Stimulated activated naive CD8-positive, alpha-beta T cell treated with anti-CD3 and anti-CD28 coated beads, Interleukin-15, amount 100 ng/mL, for 72 hours (primary cell): ENCODE data around the gene KIF19.
"Not testable (repeated sequence)": the region's sequence is repeated elsewhere in the genome, so short reads cannot be mapped to it uniquely, and the experiment has no call there.

Experiments
- ATAC-seq: fragments of 150-1000 bp; cut with Tn5 transposase; 2 replicates; pipeline ENCODE4 v1.10.0; 2021; ENCODE audit warnings: mild to moderate bottlenecking, moderate library complexity
- DNase-seq, 2 donors: peaks; one replicate each; pipeline ENCODE4 v3.0.0; 2021 to 2022
- H3K27ac Mint-ChIP-seq, 2 donors: one replicate each; pipeline ENCODE4 v1.8.0; 2022; ENCODE audit warnings: mild to moderate bottlenecking in 2 of 2, mixed read lengths in 2 of 2, moderate library complexity in 2 of 2
- H3K27me3 Mint-ChIP-seq: one replicate; pipeline ENCODE4 v1.8.0; 2022; ENCODE audit warnings: mixed read lengths
- H3K4me1 Mint-ChIP-seq: one replicate; pipeline ENCODE4 v1.8.0; 2022; ENCODE audit warnings: mild to moderate bottlenecking, mixed read lengths
- H3K4me3 Mint-ChIP-seq, 2 donors: one replicate each; pipeline ENCODE4 v1.8.0; 2022; ENCODE audit warnings: mild to moderate bottlenecking in 2 of 2, mixed read lengths in 2 of 2, moderate library complexity in 1 of 2
- H3K9me3 Mint-ChIP-seq, 2 donors: one replicate each; pipeline ENCODE4 v1.8.0; 2022; ENCODE audit warnings: mixed read lengths in 2 of 2

KIF19 gene, protein sequence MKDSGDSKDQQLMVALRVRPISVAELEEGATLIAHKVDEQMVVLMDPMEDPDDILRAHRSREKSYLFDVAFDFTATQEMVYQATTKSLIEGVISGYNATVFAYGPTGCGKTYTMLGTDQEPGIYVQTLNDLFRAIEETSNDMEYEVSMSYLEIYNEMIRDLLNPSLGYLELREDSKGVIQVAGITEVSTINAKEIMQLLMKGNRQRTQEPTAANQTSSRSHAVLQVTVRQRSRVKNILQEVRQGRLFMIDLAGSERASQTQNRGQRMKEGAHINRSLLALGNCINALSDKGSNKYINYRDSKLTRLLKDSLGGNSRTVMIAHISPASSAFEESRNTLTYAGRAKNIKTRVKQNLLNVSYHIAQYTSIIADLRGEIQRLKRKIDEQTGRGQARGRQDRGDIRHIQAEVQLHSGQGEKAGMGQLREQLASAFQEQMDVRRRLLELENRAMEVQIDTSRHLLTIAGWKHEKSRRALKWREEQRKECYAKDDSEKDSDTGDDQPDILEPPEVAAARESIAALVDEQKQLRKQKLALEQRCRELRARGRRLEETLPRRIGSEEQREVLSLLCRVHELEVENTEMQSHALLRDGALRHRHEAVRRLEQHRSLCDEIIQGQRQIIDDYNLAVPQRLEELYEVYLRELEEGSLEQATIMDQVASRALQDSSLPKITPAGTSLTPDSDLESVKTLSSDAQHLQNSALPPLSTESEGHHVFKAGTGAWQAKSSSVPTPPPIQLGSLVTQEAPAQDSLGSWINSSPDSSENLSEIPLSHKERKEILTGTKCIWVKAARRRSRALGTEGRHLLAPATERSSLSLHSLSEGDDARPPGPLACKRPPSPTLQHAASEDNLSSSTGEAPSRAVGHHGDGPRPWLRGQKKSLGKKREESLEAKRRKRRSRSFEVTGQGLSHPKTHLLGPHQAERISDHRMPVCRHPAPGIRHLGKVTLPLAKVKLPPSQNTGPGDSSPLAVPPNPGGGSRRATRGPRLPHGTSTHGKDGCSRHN

DNA sequence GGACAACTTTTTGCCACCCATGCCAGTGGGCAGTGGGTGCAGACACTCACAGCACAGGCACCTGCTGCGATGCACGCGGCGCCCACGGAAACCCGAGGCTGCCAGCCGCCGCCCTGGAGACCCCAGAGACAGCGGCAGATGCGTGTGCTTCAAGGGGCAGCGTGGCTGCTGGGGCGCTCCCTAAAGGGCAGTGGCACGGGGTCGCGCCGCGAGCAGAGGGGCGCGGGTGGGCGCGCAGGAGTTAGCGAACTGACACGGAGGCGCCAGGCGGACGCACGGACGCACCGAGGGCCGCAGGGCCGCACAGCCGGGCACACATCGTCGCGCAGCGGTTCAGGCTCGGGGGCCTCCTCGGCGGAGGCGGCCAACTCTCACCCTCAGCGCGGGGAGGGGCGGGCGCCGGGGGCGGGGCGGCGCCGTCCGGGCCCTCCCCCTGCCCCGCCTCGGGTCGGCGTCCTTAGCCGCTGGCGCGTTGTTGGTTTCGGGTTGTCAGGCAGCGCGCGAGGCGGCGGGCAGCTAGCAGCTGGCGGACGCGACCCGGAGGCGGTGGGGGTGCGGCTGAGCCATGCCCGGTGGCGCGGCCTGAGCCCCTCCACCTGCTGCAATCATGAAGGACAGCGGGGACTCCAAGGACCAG lies at the start of gene KIF19:
TSS of gene KIF19 (plus strand) at position 484 of the 637 bp plus-strand sequence. CDS start at position 608, 124 bp downstream.
- H3K4me1 Mint-ChIP-seq: peaks cover 21% of the 10 kb centered on the region
- ATAC-seq: peak; percentile 85
- peak within 1 kb of the TSS; percentile 31 to 50 for H3K4me3 Mint-ChIP-seq
- H3K9me3 Mint-ChIP-seq: no peaks in the 10 kb centered on the region
- DNase-seq: peak; percentile 48 to 56
- peaks cover 67% of the 10 kb centered on the region for H3K27me3 Mint-ChIP-seq
- H3K27ac Mint-ChIP-seq: no peak within 1 kb of the TSS

DNA sequence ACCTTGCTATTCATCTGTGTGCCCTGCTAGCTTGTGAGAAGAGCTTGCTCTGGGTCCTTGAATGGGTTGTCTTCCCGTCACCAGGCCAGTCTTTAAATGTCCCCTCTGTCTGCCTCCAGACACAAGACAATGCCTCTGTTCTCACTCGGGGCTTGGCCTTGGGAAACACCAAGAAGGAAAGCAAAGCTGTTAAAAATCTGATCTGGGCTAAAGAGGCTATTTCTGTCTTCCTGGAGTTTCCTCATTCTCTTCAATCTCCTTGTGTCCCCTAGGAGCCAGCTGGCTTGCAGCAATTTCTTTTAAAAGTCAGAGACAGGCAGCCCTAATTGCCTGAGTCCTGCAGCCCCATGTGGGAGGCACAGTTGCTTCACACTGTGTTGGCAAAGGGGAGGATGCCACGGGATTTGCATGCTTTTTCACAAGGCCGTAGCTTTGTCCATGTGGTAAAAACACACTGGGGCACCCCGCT lies 49.5 kb upstream of the KIF19 start:
- Mint-ChIP-seq H3K9me3 (no peaks in the 10 kb centered on the region), H3K4me1 (peaks cover 63% of the 10 kb centered on the region), H3K27ac (peak overlapping the region in 1 of 2 donors; percentile 71), H3K27me3 (peaks cover 32% of the 10 kb centered on the region), H3K4me3 (no peak overlapping the region)
- DNase-seq (no peak), ATAC-seq (no peak)

DNA sequence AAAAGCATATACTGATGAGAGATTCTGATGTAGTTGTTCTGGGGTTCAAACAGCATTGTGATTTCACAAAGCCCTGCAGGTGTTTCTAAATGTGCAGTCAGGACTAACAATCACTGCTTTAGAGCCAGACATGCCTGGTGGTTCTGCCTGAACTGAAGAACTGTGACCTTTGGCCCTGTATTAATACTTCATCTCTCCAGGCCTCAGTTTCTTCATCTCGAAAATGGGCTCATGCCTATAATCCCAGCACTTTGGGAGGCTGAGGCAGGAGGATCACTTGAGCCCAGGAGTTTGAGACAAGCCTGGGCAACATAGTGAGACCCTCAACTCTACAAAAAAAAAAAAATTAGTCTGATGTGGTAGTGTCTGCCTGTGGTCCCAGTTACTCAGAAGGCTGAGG lies 48.1 kb upstream of the KIF19 start:
- no peak for DNase-seq
- Mint-ChIP-seq H3K4me1 (peaks cover 73% of the 10 kb centered on the region), H3K9me3 (no peaks in the 10 kb centered on the region), H3K27ac (no peak overlapping the region), H3K27me3 (peaks cover 23% of the 10 kb centered on the region), H3K4me3 (no peak overlapping the region)
- no peak for ATAC-seq

DNA sequence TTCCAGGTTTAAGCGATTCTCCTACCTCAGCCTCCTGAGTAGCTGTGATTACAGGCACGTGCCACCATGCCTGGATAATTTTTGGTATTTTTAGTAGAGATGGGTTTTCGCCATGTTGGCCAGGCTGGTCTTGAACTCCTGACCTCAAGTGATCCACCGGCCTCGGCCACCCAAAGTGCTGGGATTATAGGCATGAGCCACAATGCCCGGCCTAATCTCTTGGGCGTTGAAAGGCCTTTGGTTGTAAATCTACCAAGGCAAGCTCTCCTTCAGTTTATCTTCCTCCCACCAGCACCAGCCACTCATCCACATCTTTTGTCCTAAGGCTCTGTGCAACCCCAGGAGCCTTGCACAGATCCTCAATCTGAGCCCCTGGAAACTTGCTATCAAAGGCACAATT lies 46.4 kb upstream of the KIF19 start:
- not testable (repeated sequence) for H3K27ac Mint-ChIP-seq, H3K4me3 Mint-ChIP-seq, H3K27me3 Mint-ChIP-seq, ATAC-seq, DNase-seq, H3K9me3 Mint-ChIP-seq
- peaks cover 63% of the 10 kb centered on the region for H3K4me1 Mint-ChIP-seq

DNA sequence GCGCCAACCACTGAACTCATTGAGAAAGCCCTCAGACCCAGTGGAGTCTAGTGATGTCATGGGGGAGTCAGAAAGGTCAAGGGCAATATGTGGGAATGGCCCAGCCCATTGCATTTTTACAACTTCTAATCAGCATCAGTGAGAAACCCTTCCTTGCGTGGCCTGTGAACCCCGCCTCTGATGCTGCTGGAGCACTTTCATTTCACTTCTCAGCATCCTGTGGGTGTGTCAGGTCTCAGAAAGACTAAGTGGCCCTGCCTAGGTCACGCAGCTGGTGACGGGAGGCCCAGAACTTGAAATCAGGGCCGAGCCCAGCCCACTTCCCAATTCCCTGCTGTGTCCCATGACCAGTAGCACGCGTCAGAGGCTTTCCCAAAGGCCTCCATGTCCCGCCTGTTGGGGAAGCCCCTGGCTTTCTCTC lies 45.9 kb upstream of the KIF19 start:
- H3K4me1 Mint-ChIP-seq: peaks cover 63% of the 10 kb centered on the region
- ATAC-seq: peak; percentile 67
- peak overlapping the region; percentile 39 to 41 for H3K4me3 Mint-ChIP-seq
- H3K9me3 Mint-ChIP-seq: no peaks in the 10 kb centered on the region
- peaks cover 1% of the 10 kb centered on the region for H3K27me3 Mint-ChIP-seq
- peak; percentile 39 to 62 for DNase-seq
- peak overlapping the region; percentile 69 to 74 for H3K27ac Mint-ChIP-seq

DNA sequence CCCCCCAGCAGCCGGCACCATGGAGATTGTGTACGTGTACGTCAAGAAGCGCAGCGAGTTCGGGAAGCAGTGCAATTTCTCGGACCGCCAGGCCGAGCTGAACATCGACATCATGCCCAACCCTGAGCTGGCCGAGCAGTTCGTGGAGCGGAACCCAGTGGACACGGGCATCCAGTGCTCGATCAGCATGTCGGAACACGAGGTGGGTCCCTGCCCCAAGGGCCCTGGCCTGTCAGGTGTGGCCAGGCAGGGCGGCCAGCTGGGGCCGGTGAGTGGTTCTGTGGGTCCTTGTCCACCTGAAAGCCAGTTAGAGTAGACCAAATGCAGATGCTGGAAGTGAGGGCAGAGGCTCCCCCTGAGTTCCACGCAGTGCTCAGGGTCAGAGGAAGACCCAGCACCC lies 44.2 kb upstream of the KIF19 start:
- Mint-ChIP-seq H3K27ac (no peak overlapping the region), H3K4me3 (no peak overlapping the region), H3K4me1 (peaks cover 60% of the 10 kb centered on the region), H3K27me3 (no peaks in the 10 kb centered on the region), H3K9me3 (no peaks in the 10 kb centered on the region)
- no peak for ATAC-seq
- DNase-seq: no peak

DNA sequence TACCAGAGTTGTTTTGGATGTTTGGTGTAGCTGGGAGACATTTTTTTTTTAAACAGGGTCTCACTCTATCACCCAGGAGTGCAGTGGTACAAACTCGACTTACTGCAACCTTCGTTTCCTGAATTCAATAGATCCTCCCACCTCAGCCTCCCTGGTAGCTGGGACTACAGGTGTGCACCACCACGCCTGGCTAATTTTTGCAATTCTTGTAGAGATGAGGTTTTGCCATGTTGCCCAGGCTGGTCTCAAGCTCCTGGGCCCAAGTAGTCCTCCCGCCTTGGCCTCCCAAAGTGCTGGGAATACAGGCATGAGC lies 43.8 kb upstream of the KIF19 start:
- not testable (repeated sequence) for H3K9me3 Mint-ChIP-seq, ATAC-seq, H3K27me3 Mint-ChIP-seq, DNase-seq
- H3K4me1 Mint-ChIP-seq: peaks cover 62% of the 10 kb centered on the region
- peak overlapping the region; percentile 98 for H3K27ac Mint-ChIP-seq
- H3K4me3 Mint-ChIP-seq: peak overlapping the region in 1 of 2 donors; percentile 21

DNA sequence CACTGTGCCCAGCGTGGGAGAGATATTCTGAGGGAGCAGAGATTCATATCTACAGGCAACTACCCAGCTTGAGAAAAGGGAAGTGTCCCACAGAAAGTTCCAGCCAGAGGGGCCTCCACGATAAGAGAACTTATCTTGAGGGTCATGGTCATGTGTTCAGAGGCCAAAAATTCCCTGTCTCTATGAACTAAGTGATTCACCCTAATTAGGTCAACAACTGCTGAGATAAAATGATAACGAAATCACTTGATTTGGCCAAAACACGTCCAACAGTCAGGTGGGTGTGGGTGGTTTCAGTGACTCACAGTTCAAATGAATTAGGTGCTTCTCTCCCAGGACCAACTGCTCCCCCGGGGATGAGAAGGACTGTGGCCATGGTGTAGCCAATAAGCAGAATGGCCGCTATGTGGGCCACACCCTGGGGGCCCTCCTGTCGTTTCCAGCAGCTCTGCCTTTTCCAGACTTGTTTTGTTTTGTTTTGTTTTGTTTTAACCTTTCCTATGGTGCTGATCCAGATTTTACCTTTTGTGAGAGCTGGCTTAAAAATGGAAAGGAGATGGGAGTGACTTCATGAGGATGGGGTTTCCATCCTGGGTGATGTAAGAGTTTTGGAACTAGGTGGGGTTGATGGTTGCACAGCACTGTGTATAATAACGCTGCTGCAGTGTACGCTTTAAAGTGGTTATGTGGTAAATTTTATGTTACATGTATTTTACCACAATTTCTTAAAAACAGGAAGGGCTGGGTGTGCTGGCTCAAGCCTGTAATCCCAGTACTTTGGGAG lies 43.2 kb upstream of the KIF19 start:
- Mint-ChIP-seq H3K9me3 (no peaks in the 10 kb centered on the region), H3K27ac (peak overlapping the region; percentile 98), H3K4me1 (peaks cover 62% of the 10 kb centered on the region), H3K27me3 (no peaks in the 10 kb centered on the region), H3K4me3 (peak overlapping the region; percentile 61 to 68)
- peak; percentile 69 to 83 for DNase-seq
- ATAC-seq: peak; percentile 90

DNA sequence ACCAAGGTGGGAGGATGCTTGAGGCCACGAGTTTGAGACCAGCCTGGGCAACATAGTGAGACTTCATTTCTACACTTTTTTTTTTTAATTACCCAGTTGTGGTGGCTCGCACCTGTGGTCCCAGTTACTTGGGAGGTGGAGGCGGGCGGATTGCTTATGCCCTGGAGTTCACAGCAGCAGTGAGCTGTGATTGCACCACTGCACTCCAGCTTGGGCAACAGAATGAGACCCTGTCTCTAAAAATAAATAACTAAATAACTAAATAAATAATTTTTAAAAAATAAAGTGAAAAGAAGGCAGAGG lies 42.7 kb upstream of the KIF19 start:
- Mint-ChIP-seq H3K27me3 (no peaks in the 10 kb centered on the region), H3K4me1 (peaks cover 60% of the 10 kb centered on the region), H3K4me3 (peak overlapping the region; percentile 61 to 68), H3K9me3 (no peaks in the 10 kb centered on the region), H3K27ac (peak overlapping the region; percentile 98)
- DNase-seq: no peak
- no peak for ATAC-seq

DNA sequence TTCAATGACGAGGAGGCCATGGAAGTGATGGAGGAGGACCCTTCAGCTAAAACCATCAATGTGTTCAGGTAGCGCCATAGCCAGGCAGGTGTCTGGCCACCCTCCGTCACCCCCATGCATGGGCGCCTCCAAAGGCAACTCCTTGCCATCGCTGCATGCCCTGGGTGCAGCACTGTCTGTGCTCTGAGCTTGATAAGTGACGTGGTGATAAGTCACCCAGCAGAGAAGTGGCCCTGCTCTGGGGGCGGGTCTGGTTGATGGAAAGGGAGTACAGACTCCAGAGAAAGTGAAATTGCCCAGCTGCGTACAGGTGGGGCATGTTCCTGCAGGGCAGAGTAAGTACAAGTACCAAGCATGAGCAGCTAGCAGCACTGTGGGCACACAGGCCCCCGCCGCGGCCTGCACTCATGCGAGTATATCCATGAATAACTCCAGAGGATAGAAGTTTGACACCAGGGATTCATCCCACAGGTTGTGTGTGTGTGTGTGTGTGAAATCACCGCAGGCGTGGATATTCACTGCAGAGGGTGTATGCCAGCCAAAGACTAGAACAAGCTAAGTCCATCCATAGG lies 38.9 kb upstream of the KIF19 start:
- DNase-seq (no peak), ATAC-seq (no peak)
- no peaks in the 10 kb centered on the region for H3K27me3 Mint-ChIP-seq
- H3K9me3 Mint-ChIP-seq: no peaks in the 10 kb centered on the region
- H3K4me3 Mint-ChIP-seq: no peak overlapping the region
- peaks cover 48% of the 10 kb centered on the region for H3K4me1 Mint-ChIP-seq
- no peak overlapping the region for H3K27ac Mint-ChIP-seq

DNA sequence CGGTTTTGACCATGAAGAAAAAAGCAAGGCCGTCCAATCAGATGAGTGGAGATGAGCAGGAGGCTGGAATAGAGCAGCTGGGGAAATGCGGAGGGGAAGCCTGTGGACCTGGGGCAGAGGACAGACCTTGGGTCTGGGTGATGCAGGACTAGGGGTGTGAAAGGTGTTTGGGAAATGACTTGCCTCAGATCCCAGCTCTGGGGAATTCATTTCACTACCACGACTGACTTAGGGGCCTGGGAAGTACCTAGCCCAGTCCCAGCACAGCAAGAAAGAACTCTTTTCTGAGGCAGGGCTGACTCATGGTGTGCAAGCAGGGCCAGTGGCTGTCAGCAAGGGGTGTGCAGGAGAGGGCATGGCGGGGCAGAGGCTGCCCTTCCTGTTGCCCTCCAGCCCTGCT lies 37.2 kb upstream of the KIF19 start:
- Mint-ChIP-seq H3K4me1 (peaks cover 37% of the 10 kb centered on the region), H3K27me3 (no peaks in the 10 kb centered on the region), H3K9me3 (no peaks in the 10 kb centered on the region), H3K27ac (peak overlapping the region in 1 of 2 donors; percentile 1), H3K4me3 (peak overlapping the region in 1 of 2 donors; percentile 42)
- ATAC-seq (peak; percentile 94), DNase-seq (peak in 1 of 2 donors; percentile 51)

DNA sequence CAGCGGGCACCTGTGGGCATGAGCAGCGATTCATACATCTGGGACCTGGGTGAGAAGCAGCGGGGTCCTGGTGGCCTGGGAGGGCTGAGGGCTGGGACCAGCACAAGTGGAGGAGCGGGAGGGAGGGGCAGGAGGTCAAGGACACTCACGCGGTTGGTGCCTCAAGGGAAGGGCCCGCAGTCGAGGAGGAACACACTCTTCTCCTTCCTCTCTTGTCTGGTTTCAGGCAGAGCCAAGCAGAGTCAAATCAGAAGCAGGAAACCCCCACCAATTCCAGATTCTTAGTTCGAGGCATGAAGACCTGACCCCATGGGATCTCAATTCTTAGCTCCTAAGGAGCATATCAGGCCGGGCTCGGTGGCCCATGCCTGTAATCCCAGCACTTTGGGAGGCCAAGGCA lies 36.3 kb upstream of the KIF19 start:
- ATAC-seq (no peak), DNase-seq (no peak)
- peaks cover 32% of the 10 kb centered on the region for H3K4me1 Mint-ChIP-seq
- H3K27me3 Mint-ChIP-seq: no peaks in the 10 kb centered on the region
- no peaks in the 10 kb centered on the region for H3K9me3 Mint-ChIP-seq
- H3K27ac Mint-ChIP-seq: peak overlapping the region in 1 of 2 donors; percentile 88
- no peak overlapping the region for H3K4me3 Mint-ChIP-seq

DNA sequence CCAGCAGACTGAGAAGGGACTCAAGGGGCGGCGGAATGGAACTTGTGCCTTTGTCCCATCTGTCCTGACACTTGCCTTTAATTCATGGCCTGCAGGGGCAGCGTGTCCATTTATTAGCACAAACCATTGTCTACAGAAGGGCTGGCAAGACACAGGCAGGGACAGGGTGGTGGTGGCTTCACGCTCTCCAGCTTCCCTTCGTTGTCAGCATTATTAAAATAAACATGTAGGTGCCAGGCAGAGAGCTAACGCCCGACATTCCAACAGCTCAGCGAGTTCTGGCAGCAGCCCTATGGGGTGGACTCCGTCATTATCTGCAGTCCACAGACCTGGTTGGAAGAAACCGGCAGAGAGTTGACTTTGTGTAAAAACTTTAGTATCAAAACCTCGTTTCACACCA lies 35.7 kb upstream of the KIF19 start:
- Mint-ChIP-seq H3K4me3 (no peak overlapping the region), H3K4me1 (peaks cover 26% of the 10 kb centered on the region), H3K9me3 (no peaks in the 10 kb centered on the region), H3K27ac (no peak overlapping the region), H3K27me3 (no peaks in the 10 kb centered on the region)
- no peak for DNase-seq
- ATAC-seq: no peak

DNA sequence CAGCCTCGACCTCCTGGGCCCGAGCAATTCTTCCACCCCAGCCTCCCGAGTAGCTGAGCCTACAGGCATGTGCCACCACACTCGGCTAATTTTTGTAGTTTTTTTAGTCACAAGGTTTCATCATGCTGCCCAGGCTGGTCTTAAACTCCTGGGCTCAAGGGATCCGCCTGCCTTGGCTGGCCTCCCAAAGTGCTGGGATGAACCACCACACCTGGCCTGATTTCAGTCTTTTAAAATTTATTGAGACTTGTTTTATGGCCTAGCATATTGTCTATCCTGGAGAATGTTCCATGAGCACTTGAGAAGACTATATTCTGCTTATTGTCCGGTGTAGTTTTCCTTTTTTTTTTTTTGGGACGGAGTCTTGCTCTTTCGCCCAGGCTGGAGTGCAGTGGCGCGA lies 33.5 kb upstream of the KIF19 start:
- DNase-seq: no peak
- Mint-ChIP-seq H3K4me3 (no peak overlapping the region), H3K27me3 (peaks cover 2% of the 10 kb centered on the region), H3K4me1 (peaks cover 21% of the 10 kb centered on the region), H3K9me3 (no peaks in the 10 kb centered on the region), H3K27ac (no peak overlapping the region)
- no peak for ATAC-seq
